Measurements from ENCODE around the gene CXCR2.

DNA sequence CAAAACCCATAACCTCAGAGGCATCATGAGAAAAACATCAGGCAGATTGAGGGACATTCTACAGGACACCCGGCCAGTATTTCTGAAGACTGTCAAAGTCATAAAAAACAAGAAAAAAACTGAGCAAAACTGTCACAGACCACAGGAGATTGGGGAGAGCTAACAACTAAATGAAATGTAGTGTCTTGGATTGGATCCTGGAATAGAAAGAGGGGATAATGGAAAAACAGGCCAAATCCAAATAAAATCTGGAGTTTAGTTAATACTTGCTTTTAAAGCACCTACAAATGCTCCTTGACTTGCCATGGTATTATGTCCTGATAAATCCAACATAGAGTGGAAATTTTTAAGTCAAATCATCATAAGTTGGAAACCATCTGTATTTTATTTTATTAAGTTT is 58.5 kb downstream of the CXCR2 start:
- no peak for TF ChIP-seq POLR2A (IDR thresholded peaks at IDR 0.05)
- TF ChIP-seq, protein P1, sequence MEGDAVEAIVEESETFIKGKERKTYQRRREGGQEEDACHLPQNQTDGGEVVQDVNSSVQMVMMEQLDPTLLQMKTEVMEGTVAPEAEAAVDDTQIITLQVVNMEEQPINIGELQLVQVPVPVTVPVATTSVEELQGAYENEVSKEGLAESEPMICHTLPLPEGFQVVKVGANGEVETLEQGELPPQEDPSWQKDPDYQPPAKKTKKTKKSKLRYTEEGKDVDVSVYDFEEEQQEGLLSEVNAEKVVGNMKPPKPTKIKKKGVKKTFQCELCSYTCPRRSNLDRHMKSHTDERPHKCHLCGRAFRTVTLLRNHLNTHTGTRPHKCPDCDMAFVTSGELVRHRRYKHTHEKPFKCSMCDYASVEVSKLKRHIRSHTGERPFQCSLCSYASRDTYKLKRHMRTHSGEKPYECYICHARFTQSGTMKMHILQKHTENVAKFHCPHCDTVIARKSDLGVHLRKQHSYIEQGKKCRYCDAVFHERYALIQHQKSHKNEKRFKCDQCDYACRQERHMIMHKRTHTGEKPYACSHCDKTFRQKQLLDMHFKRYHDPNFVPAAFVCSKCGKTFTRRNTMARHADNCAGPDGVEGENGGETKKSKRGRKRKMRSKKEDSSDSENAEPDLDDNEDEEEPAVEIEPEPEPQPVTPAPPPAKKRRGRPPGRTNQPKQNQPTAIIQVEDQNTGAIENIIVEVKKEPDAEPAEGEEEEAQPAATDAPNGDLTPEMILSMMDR (IDR thresholded peaks at IDR 0.05) = no peak
